Chondrocyte (in vitro differentiated cells): ENCODE data around the gene CDC14B. TPM values are rescaled to one million over a fixed set of nuclear protein-coding genes. Genes with fewer than 3 reads are reported as not detected.
A peak's percentile ranks its signal among the peaks of the same experiment; 100 is the strongest.

Experiments used
- DNase-seq: peaks from one replicate; pipeline ENCODE4 v3.0.0; 2021; ENCODE audit warnings: mixed read lengths, low spot score
- H3K27ac Mint-ChIP-seq: one replicate; pipeline ENCODE4 v1.8.0; 2021; ENCODE audit warnings: mild to moderate bottlenecking, moderate library complexity, mixed read lengths; ENCODE audit not compliant: unreplicated experiment
- H3K27me3 Mint-ChIP-seq: 2 replicates; pipeline ENCODE4 v1.8.0; 2021; ENCODE audit warnings: low read depth, mixed read lengths
- H3K36me3 Mint-ChIP-seq: 2 replicates; pipeline ENCODE4 v1.8.0; 2021; ENCODE audit warnings: low read depth, mixed read lengths
- H3K4me1 Mint-ChIP-seq: 2 replicates; pipeline ENCODE4 v1.8.0; 2021; ENCODE audit warnings: low read depth, mild to moderate bottlenecking, mixed read lengths
- H3K4me3 Mint-ChIP-seq: one replicate; pipeline ENCODE4 v1.8.0; 2021; ENCODE audit warnings: mild to moderate bottlenecking, moderate library complexity, mixed read lengths; ENCODE audit not compliant: unreplicated experiment
- H3K9me3 Mint-ChIP-seq: 2 replicates; pipeline ENCODE4 v1.8.0; 2021; ENCODE audit warnings: low read depth, mixed read lengths
- total RNA-seq: library from RNA; stranded (reverse); gene quantifications from 3 replicates; pipeline ENCODE4 v1.2.1, GENCODE V29; 2021
- TF ChIP-seq, protein P1 (sequence below): fragments of 200-600 bp; sonication (generic); IDR thresholded peaks from 2 replicates; pipeline ENCODE4 v1.5.0; 2021; ENCODE audit warnings: antibody characterized with exemption, mild to moderate bottlenecking, moderate library complexity

The CDC14B gene
- total RNA-seq, 1 donor from 2014 or later, result 15.5 TPM

- no peak for DNase-seq
- peaks cover 21% of the 10 kb centered on the region for H3K4me1 Mint-ChIP-seq
These were observed 53.0 kb downstream of the CDC14B start for GRCh38 chr9:96566498-96567202.

DNA sequence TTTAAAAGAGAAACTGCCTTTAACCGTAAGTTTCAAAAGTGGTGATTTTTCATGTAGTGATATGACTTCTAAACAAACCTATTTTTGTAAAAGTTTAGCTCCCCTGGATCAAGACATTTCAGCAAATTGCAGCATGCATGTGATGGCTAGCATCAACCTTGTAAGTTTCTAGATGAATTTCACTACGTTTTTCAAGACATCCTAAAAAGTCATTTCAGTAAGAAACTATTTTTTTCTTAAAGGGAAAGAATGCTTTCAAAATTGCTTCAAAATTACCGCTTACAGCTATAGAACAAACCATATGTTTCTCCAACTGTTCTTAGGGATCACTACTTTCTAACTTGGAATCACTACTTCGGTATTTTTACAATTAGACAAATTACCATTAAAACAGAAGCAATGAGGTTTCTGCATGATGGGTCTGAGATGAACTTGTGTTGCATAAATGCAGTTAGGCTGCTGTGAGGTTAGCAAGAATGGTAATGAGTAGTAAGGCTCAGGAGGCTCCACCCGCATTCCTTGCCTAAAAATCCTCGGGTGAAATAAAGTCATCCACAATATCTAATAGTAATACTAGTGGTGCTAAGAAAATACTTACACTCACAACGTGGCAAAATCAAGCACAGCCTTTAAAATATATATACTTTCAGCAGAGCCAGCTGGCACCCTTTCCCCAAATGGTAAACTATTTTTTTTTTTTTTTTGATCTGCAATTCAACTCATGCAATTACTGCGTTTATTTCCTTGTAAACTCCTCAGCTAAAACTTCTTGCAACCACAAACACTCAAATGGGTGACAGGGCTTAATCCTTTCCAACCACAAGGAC lies 53.8 kb downstream of the CDC14B start:
- Mint-ChIP-seq H3K27me3 (no peaks in the 10 kb centered on the region), H3K27ac (peak overlapping the region; percentile 90), H3K36me3 (peaks cover 1% of the 10 kb centered on the region), H3K4me1 (peaks cover 21% of the 10 kb centered on the region), H3K9me3 (no peaks in the 10 kb centered on the region), H3K4me3 (peak overlapping the region; percentile 77)
- DNase-seq, result no peak
- TF ChIP-seq, protein P1, sequence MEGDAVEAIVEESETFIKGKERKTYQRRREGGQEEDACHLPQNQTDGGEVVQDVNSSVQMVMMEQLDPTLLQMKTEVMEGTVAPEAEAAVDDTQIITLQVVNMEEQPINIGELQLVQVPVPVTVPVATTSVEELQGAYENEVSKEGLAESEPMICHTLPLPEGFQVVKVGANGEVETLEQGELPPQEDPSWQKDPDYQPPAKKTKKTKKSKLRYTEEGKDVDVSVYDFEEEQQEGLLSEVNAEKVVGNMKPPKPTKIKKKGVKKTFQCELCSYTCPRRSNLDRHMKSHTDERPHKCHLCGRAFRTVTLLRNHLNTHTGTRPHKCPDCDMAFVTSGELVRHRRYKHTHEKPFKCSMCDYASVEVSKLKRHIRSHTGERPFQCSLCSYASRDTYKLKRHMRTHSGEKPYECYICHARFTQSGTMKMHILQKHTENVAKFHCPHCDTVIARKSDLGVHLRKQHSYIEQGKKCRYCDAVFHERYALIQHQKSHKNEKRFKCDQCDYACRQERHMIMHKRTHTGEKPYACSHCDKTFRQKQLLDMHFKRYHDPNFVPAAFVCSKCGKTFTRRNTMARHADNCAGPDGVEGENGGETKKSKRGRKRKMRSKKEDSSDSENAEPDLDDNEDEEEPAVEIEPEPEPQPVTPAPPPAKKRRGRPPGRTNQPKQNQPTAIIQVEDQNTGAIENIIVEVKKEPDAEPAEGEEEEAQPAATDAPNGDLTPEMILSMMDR, result no peak

More at GRCh38 chr9:96566498-96567202, 53.0 kb downstream of the CDC14B start:
- TF ChIP-seq, protein P1, result peak; percentile 84
- H3K27ac Mint-ChIP-seq, result peak overlapping the region; percentile 90
- no peaks in the 10 kb centered on the region for H3K27me3 Mint-ChIP-seq
- peaks cover 1% of the 10 kb centered on the region for H3K36me3 Mint-ChIP-seq
- H3K9me3 Mint-ChIP-seq, result no peaks in the 10 kb centered on the region
- H3K4me3 Mint-ChIP-seq, result peak overlapping the region; percentile 77

GRCh38 chr9:96564217-96564616 lies 55.4 kb downstream of the CDC14B start:
- H3K9me3 Mint-ChIP-seq, result no peaks in the 10 kb centered on the region
- H3K4me1 Mint-ChIP-seq, result peaks cover 24% of the 10 kb centered on the region
- H3K4me3 Mint-ChIP-seq, result no peak overlapping the region
- no peak overlapping the region for H3K27ac Mint-ChIP-seq
- DNase-seq, result no peak
- TF ChIP-seq, protein P1, result no peak
- H3K27me3 Mint-ChIP-seq, result no peaks in the 10 kb centered on the region
- H3K36me3 Mint-ChIP-seq, result peaks cover 5% of the 10 kb centered on the region

DNA sequence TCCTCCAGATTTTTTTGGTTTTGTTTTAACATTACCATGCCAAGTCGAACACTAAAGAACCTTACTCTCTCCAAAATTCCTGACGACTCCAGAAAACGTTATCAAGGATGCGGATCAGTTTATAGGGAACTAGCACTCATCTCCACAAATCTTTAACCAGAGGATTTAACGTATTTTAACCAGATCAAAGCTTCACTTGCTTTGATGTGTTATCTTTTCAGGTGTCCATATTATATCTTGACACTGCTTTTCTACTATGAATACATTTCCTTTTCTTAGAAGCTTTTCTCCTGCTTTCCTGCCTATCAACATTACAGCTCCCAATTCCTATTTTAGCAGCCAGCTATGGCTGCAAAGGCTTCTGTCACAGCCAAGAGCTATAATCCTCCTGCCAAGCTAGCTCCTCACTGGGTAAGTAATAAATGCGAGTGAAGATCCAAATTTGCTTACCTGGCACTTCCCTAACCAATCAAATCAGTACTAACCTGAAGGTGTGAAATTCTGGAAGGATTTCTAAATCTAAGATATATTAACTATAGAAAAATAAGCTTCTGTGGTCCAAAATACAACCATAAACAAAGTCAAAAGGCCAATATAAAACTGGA lies 60.2 kb downstream of the CDC14B start:
- DNase-seq, result no peak

More for the DNA sequence above, 60.2 kb downstream of the CDC14B start:
- H3K27me3 Mint-ChIP-seq, result no peaks in the 10 kb centered on the region
- H3K9me3 Mint-ChIP-seq, result no peaks in the 10 kb centered on the region
- TF ChIP-seq, protein P1, result no peak
- no peak overlapping the region for H3K27ac Mint-ChIP-seq
- no peak overlapping the region for H3K4me3 Mint-ChIP-seq
- H3K4me1 Mint-ChIP-seq, result peaks cover 35% of the 10 kb centered on the region
- peaks cover 7% of the 10 kb centered on the region for H3K36me3 Mint-ChIP-seq
